BLaER1 treated with 17β-estradiol and CSF1 and Interleukin-3, amounts not matched to agents 10 nM and 100 nM (cell line): ENCODE data around the gene ADH1B.

Source experiments
- H3K27ac ChIP-seq, 11 experiments: shearing (Covaris generic); formaldehyde crosslinking; 2 replicates each; pipeline ENCODE4 v1.8.1; 2022
- H3K27me3 ChIP-seq, 11 experiments: shearing (Covaris generic); formaldehyde crosslinking; 2 replicates each; pipeline ENCODE4 v1.8.1; 2022
- H3K36me3 ChIP-seq, 11 experiments: shearing (Covaris generic); formaldehyde crosslinking; 2 replicates each; pipeline ENCODE4 v1.8.1; 2022
- H3K4me1 ChIP-seq, 10 experiments: shearing (Covaris generic); formaldehyde crosslinking; 2 replicates each; pipeline ENCODE4 v1.8.1; 2022
- H3K4me2 ChIP-seq, 11 experiments: shearing (Covaris generic); formaldehyde crosslinking; 2 replicates each; pipeline ENCODE4 v1.8.1; 2022
- H3K4me3 ChIP-seq, 10 experiments: shearing (Covaris generic); formaldehyde crosslinking; 2 replicates each; pipeline ENCODE4 v1.8.1; 2022
- H3K9ac ChIP-seq, 11 experiments: shearing (Covaris generic); formaldehyde crosslinking; 2 replicates each; pipeline ENCODE4 v1.8.1; 2022
- H3K9me3 ChIP-seq, 11 experiments: shearing (Covaris generic); formaldehyde crosslinking; replicated peaks in 1 of 11; 2 replicates each; pipeline ENCODE4 v1.8.1; 2022
- H4K20me1 ChIP-seq, 11 experiments: shearing (Covaris generic); formaldehyde crosslinking; 2 replicates each; pipeline ENCODE4 v1.8.1; 2022
- Cebpa-rat ChIP-seq, 11 experiments: shearing (Covaris generic); IDR thresholded peaks; 2 replicates each; pipeline ENCODE4 v1.8.1; 2022

Gene ADH1B

DNA sequence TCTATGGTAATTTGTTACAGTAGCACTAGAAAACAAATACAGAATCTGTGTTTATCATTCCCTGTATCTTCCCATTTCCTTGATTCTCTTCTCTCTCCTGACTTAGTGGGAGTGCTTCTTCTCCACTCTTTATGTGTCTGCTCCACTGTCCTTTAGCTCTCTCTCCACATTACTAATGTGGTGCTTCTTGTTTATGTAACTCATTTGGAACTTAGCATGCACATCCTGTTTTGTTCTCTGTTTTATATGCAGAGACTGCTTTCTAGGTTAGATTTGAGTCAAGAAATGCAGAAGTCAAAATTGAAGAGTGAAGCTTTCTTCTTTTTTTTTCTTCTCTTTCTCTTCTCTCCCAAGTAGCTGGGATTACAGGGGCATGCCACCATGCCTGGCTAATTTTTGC is 56.3 kb downstream of the ADH1B start:
- H3K4me3 ChIP-seq = no peak overlapping the region
- H3K9me3 ChIP-seq = peaks cover 0 to 5% (median 0%) of the 10 kb centered on the region in 11 experiments; a peak in 2 of 22 replicates
- TF ChIP-seq Cebpa-rat (IDR thresholded peaks at IDR 0.05) = no peak
- no peaks in the 10 kb centered on the region for H3K27me3 ChIP-seq
- H3K4me2 ChIP-seq = peak overlapping the region in 2 of 11 experiments; percentile 10 to 19; a peak in 2 of 22 replicates
- no peak overlapping the region for H3K9ac ChIP-seq
- H3K36me3 ChIP-seq = no peaks in the 10 kb centered on the region
- H3K27ac ChIP-seq = no peak overlapping the region
- no peaks in the 10 kb centered on the region for H4K20me1 ChIP-seq
- peaks cover 0 to 10% (median 0%) of the 10 kb centered on the region in 10 experiments; a peak in 2 of 20 replicates for H3K4me1 ChIP-seq
